Fibroblast of pulmonary artery (primary cell): ENCODE results near the gene CFAP74.

ENCODE experiments used
- DNase-seq: peaks from one replicate; pipeline ENCODE4 v3.0.0-alpha.2; 2010; ENCODE audit warnings: low read depth
- H3K4me3 ChIP-seq: replicated peaks from 2 replicates; pipeline ENCODE4 v1.5.1; 2011; ENCODE audit warnings: low read depth, mild to moderate bottlenecking, control low read depth, low read length, moderate library complexity
- CTCF ChIP-seq: IDR thresholded peaks from 2 replicates; pipeline ENCODE4 v1.5.1; 2011; ENCODE audit warnings: mild to moderate bottlenecking, control low read depth, low read length, inconsistent platforms; ENCODE audit errors: missing control alignments

Gene CFAP74

GRCh38 chr1:2030076-2030871, 26.7 kb upstream of the CFAP74 start:
- no peak for DNase-seq
- TF ChIP-seq CTCF = no peak
- no peak overlapping the region for H3K4me3 ChIP-seq

GRCh38 chr1:2029561-2029960, 26.0 kb upstream of the CFAP74 start:
- no peak for TF ChIP-seq CTCF
- no peak overlapping the region for H3K4me3 ChIP-seq
- no peak for DNase-seq

GRCh38 chr1:2028870-2029560, 25.4 kb upstream of the CFAP74 start:
- no peak for DNase-seq
- H3K4me3 ChIP-seq = no peak overlapping the region
- TF ChIP-seq CTCF = no peak

- H3K4me3 ChIP-seq = no peak overlapping the region
- TF ChIP-seq CTCF = no peak
- no peak for DNase-seq
Measured at GRCh38 chr1:2027961-2028583, 24.5 kb upstream of the CFAP74 start.

- H3K4me3 ChIP-seq = no peak overlapping the region
- no peak for TF ChIP-seq CTCF
- no peak for DNase-seq
Measured at GRCh38 chr1:2025491-2025981, 21.9 kb upstream of the CFAP74 start.

- no peak for TF ChIP-seq CTCF
- no peak for DNase-seq
- no peak overlapping the region for H3K4me3 ChIP-seq
Measured at GRCh38 chr1:2024887-2025286, 21.3 kb upstream of the CFAP74 start.
